Measurements from ENCODE around the gene RAB44. TPM values are rescaled to one million over a fixed set of nuclear protein-coding genes. Genes with fewer than 3 reads are reported as not detected.

RAB44 gene
- total and polyA plus RNA-seq, 2 of the 4 experiments (the other 2 are of a cell fraction), result 0.03 TPM; not detected in 1

DNA sequence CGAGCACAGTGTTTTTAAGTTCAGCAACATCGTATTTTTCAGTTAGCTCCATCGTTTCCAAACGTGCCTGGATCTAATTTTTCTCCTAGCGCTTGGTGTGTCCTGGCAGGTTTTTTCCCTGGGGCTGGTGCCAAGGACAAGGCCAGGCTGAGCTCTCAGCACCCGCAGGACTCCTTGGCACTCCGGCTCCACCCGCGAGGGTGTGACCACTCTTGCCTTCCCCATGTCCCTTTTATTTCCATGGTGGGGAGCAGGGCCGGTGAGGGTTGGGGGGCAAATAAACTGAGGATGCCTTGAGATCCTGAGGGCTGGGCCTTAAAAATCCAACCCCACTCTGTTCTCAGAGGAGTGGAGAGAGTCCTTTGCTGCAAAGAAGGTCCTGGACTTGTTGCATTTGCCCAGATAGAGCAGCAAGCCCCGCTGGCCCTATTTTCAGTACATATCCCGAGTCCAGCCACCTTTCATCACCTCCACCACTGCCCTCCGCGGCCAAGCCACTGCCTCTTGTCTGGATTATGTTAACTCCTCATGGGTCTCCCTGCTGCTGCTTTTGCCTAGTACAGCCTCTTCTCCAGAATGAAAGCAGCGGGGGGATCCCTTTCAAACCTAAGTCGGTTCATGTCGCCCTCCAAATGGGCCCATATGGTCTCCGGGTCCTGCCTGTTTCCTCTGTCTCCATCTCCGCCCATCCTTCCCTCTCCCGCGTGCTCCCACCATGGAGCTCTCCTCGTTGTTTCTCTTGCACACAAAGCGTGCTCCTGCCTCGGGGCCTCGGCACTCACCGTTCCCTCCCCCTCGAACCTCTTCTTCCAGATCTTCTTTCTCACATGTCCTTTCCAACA is 4.5 kb upstream of the RAB44 start:
- Histone ChIP-seq H3K4me1 (ENCODE audit: control insufficient read depth, insufficient read depth, low read length) (no peaks in the 10 kb centered on the region), H4K8ac (ENCODE audit: low read depth in 2 of 2, low read length in 2 of 2) (no peak overlapping the region), H2BK15ac (ENCODE audit: low read depth, low read length) (no peak overlapping the region), H3K4me2 (ENCODE audit: low read depth, low read length) (no peak overlapping the region), H3K27me3 (ENCODE audit: control insufficient read depth, insufficient read depth, low read length) (peaks cover 9% of the 10 kb centered on the region), H3K27ac (ENCODE audit: insufficient read depth, low read length) (no peak overlapping the region), H3K23ac (ENCODE audit: low read depth, low read length) (no peak overlapping the region), H3K56ac (ENCODE audit: extremely low read depth, insufficient read depth, low read length) (no peak overlapping the region), H4K20me1 (ENCODE audit: insufficient read depth, low read length) (peaks cover 19% of the 10 kb centered on the region; the same call in 1 of the 2 replicates), H4K91ac (ENCODE audit: insufficient read depth, low read depth, low read length) (no peak overlapping the region), H2AFZ (replicated peaks; ENCODE audit: low read length, poor library complexity) (no peak overlapping the region), H3K9me3 (ENCODE audit: control insufficient read depth, insufficient read depth, low read length) (peaks cover 3% of the 10 kb centered on the region), H3K9me1 (ENCODE audit: insufficient read depth, low read length) (no peaks in the 10 kb centered on the region), H3K18ac (ENCODE audit: low read depth, low read length) (no peak overlapping the region), H2AK9ac (replicated peaks; ENCODE audit: low read depth, low read length, poor library complexity) (no peak overlapping the region), H2AK5ac (ENCODE audit: low read depth, low read length) (0 out of 2 replicates have a peak overlapping the region, but pooled peaks have one; percentile 2), H2BK5ac (ENCODE audit: low read depth, low read length, poor library complexity, severe bottlenecking) (no peak overlapping the region), H2BK120ac (ENCODE audit: low read depth, low read length) (no peak overlapping the region), H3K4ac (ENCODE audit: low read depth, low read length) (no peak overlapping the region), H2BK20ac (ENCODE audit: low read depth, low read length) (no peak overlapping the region), H4K5ac (ENCODE audit: low read depth, low read length) (no peak overlapping the region), H3K14ac (replicated peaks; ENCODE audit: low read depth, low read length) (no peak overlapping the region), H3K9ac (ENCODE audit: low read depth, low read length) (no peak overlapping the region), H3K4me3 (ENCODE audit: insufficient read depth, low read depth, low read length) (no peak overlapping the region), H3K79me1 (ENCODE audit: low read depth in 1 of 2, low read length in 2 of 2) (no peaks in the 10 kb centered on the region), H3K36me3 (ENCODE audit: control insufficient read depth, insufficient read depth, low read length) (no peaks in the 10 kb centered on the region)
- CTCF ChIA-PET, result interaction anchor here (1.2 kb wide), 1 partner anchor 78 kb away, joined by 5 read pairs; no protein-coding TSS in a partner anchor
- BruUV-seq (replicated peaks), result no TSS peak
- no peak for DNase-seq
- POLR2A ChIA-PET (ENCODE audit: unreplicated experiment), result no interaction called here
- intact Hi-C loops (cut with micrococcal nuclease) (no loop called here), dilution Hi-C loops (cut with HindIII; ENCODE audit: low sequenced_read_pairs, unreplicated experiment) (no loop called here), in situ Hi-C loops (cut with MboI; ENCODE audit: low sequenced_read_pairs) (no loop called here)
- no peak for ATAC-seq (ENCODE audit: low read depth)
- no peak for TF ChIP-seq MXI1 (IDR thresholded peaks at IDR 0.05; ENCODE audit: borderline replicate concordance, low read depth, low read length)
- TF ChIP-seq RFX5 (IDR thresholded peaks at IDR 0.05; ENCODE audit: low read depth, low read length), result no peak
- no peak for TF ChIP-seq NFE2L2 (IDR thresholded peaks at IDR 0.05; ENCODE audit: low read depth, low read length)
- WGBS, 2 experiments (ENCODE audit: extremely low coverage in 2 of 2, insufficient read length in 1 of 2), result 72% methylated on average over 16 of the region's 27 CpGs; no CpG with 5 or more reads in 1 of the 2 experiments

All from IMR-90 (cell line).